Measurements from ENCODE around the gene DNER.

The DNER gene

GRCh38 chr2:229666811-229667210 is 47.5 kb downstream of the DNER start:
- DNase-seq (ENCODE audit: low read depth), result no peak

- DNase-seq (ENCODE audit: low read depth), result no peak
Measured at GRCh38 chr2:229665158-229665557, 49.2 kb downstream of the DNER start.

- no peak for DNase-seq (ENCODE audit: low read depth)
Measured at GRCh38 chr2:229661478-229661877, 52.9 kb downstream of the DNER start.

GRCh38 chr2:229660951-229661350 is 53.4 kb downstream of the DNER start:
- no peak for DNase-seq (ENCODE audit: low read depth)

GRCh38 chr2:229660391-229660790 is 54.0 kb downstream of the DNER start:
- DNase-seq (ENCODE audit: low read depth), result no peak

- DNase-seq (ENCODE audit: low read depth), result no peak
Measured at GRCh38 chr2:229658004-229658403, 56.4 kb downstream of the DNER start.

GRCh38 chr2:229654437-229654836 is 59.9 kb downstream of the DNER start:
- DNase-seq (ENCODE audit: low read depth), result no peak

- DNase-seq (ENCODE audit: low read depth), result no peak
Measured at GRCh38 chr2:229653531-229653930, 60.8 kb downstream of the DNER start.

GRCh38 chr2:229652796-229653195 is 61.6 kb downstream of the DNER start:
- DNase-seq (ENCODE audit: low read depth), result no peak

- no peak for DNase-seq (ENCODE audit: low read depth)
Measured at GRCh38 chr2:229650901-229651300, 63.5 kb downstream of the DNER start.

GRCh38 chr2:229650059-229650458 is 64.3 kb downstream of the DNER start:
- no peak for DNase-seq (ENCODE audit: low read depth)

GRCh38 chr2:229646186-229646723 is 68.1 kb downstream of the DNER start:
- DNase-seq (ENCODE audit: low read depth), result no peak

GRCh38 chr2:229642371-229642770 is 72.0 kb downstream of the DNER start:
- no peak for DNase-seq (ENCODE audit: low read depth)

- DNase-seq (ENCODE audit: low read depth), result no peak
Measured at GRCh38 chr2:229641676-229642075, 72.7 kb downstream of the DNER start.

- DNase-seq (ENCODE audit: low read depth), result no peak
Measured at GRCh38 chr2:229640636-229641035, 73.7 kb downstream of the DNER start.

- DNase-seq (ENCODE audit: low read depth), result no peak
Measured at GRCh38 chr2:229636571-229636970, 77.8 kb downstream of the DNER start.

GRCh38 chr2:229635371-229635680 is 79.0 kb downstream of the DNER start:
- DNase-seq (ENCODE audit: low read depth), result no peak

- DNase-seq (ENCODE audit: low read depth), result no peak
Measured at GRCh38 chr2:229634601-229635370, 79.6 kb downstream of the DNER start.

GRCh38 chr2:229633556-229633955 is 80.8 kb downstream of the DNER start:
- DNase-seq (ENCODE audit: low read depth), result no peak

- no peak for DNase-seq (ENCODE audit: low read depth)
Measured at GRCh38 chr2:229629039-229629438, 85.3 kb downstream of the DNER start.

- DNase-seq (ENCODE audit: low read depth), result no peak
Measured at GRCh38 chr2:229627728-229628127, 86.6 kb downstream of the DNER start.

GRCh38 chr2:229622495-229623355 is 91.6 kb downstream of the DNER start:
- no peak for DNase-seq (ENCODE audit: low read depth)

- DNase-seq (ENCODE audit: low read depth), result no peak
Measured at GRCh38 chr2:229620759-229621158, 93.6 kb downstream of the DNER start.

Data from GM04504 (cell line).